Stimulated activated naive CD8-positive, alpha-beta T cell treated with anti-CD3 and anti-CD28 coated beads, Interleukin-15, Interleukin-2, amounts not matched to agents 100 ng/mL and 50 ng/mL, for 24 hours (primary cell): ENCODE data around the gene SLC2A5.

Source experiments
- H3K27ac Mint-ChIP-seq: one replicate; pipeline ENCODE4 v1.8.0; 2021; ENCODE audit warnings: mild to moderate bottlenecking, mixed read lengths
- H3K27me3 Mint-ChIP-seq: one replicate; pipeline ENCODE4 v1.8.0; 2021; ENCODE audit warnings: mixed read lengths
- H3K36me3 Mint-ChIP-seq: one replicate; pipeline ENCODE4 v1.8.0; 2021; ENCODE audit warnings: low read depth, mixed read lengths
- H3K4me1 Mint-ChIP-seq: one replicate; pipeline ENCODE4 v1.8.0; 2021; ENCODE audit warnings: low read depth, mixed read lengths
- H3K4me3 Mint-ChIP-seq: one replicate; pipeline ENCODE4 v1.8.0; 2021; ENCODE audit warnings: mild to moderate bottlenecking, mixed read lengths
- H3K9me3 Mint-ChIP-seq: one replicate; pipeline ENCODE4 v1.8.0; 2021; ENCODE audit warnings: mixed read lengths

The SLC2A5 gene

GRCh38 chr1:9061252-9061960, 8.0 kb downstream of the SLC2A5 start:
- H3K9me3 Mint-ChIP-seq: no peaks in the 10 kb centered on the region
- no peaks in the 10 kb centered on the region for H3K36me3 Mint-ChIP-seq
- no peak overlapping the region for H3K27ac Mint-ChIP-seq
- H3K27me3 Mint-ChIP-seq: no peaks in the 10 kb centered on the region
- no peaks in the 10 kb centered on the region for H3K4me1 Mint-ChIP-seq
- H3K4me3 Mint-ChIP-seq: no peak overlapping the region

GRCh38 chr1:9059891-9060744, 9.3 kb downstream of the SLC2A5 start:
- Mint-ChIP-seq H3K27me3 (no peaks in the 10 kb centered on the region), H3K27ac (no peak overlapping the region), H3K4me1 (no peaks in the 10 kb centered on the region), H3K9me3 (no peaks in the 10 kb centered on the region), H3K36me3 (no peaks in the 10 kb centered on the region), H3K4me3 (no peak overlapping the region)

- Mint-ChIP-seq H3K36me3 (no peaks in the 10 kb centered on the region), H3K9me3 (no peaks in the 10 kb centered on the region), H3K4me3 (no peak overlapping the region), H3K27ac (no peak overlapping the region), H3K27me3 (no peaks in the 10 kb centered on the region), H3K4me1 (no peaks in the 10 kb centered on the region)
Observed at GRCh38 chr1:9058465-9058864, 11.0 kb downstream of the SLC2A5 start.

GRCh38 chr1:9057851-9058250, 11.6 kb downstream of the SLC2A5 start:
- H3K4me3 Mint-ChIP-seq: no peak overlapping the region
- H3K4me1 Mint-ChIP-seq: no peaks in the 10 kb centered on the region
- H3K27ac Mint-ChIP-seq: no peak overlapping the region
- no peaks in the 10 kb centered on the region for H3K36me3 Mint-ChIP-seq
- H3K9me3 Mint-ChIP-seq: no peaks in the 10 kb centered on the region
- H3K27me3 Mint-ChIP-seq: no peaks in the 10 kb centered on the region

- Mint-ChIP-seq H3K4me3 (no peak overlapping the region), H3K9me3 (no peaks in the 10 kb centered on the region), H3K27ac (no peak overlapping the region), H3K27me3 (no peaks in the 10 kb centered on the region), H3K36me3 (no peaks in the 10 kb centered on the region), H3K4me1 (no peaks in the 10 kb centered on the region)
Observed at GRCh38 chr1:9052272-9053049, 17.0 kb downstream of the SLC2A5 start.

GRCh38 chr1:9051379-9051778, 18.1 kb downstream of the SLC2A5 start:
- no peaks in the 10 kb centered on the region for H3K4me1 Mint-ChIP-seq
- H3K36me3 Mint-ChIP-seq: no peaks in the 10 kb centered on the region
- H3K27me3 Mint-ChIP-seq: no peaks in the 10 kb centered on the region
- H3K9me3 Mint-ChIP-seq: no peaks in the 10 kb centered on the region
- no peak overlapping the region for H3K4me3 Mint-ChIP-seq
- H3K27ac Mint-ChIP-seq: no peak overlapping the region

GRCh38 chr1:9050803-9051202, 18.6 kb downstream of the SLC2A5 start:
- Mint-ChIP-seq H3K27ac (no peak overlapping the region), H3K4me1 (no peaks in the 10 kb centered on the region), H3K27me3 (no peaks in the 10 kb centered on the region), H3K9me3 (no peaks in the 10 kb centered on the region), H3K36me3 (no peaks in the 10 kb centered on the region), H3K4me3 (no peak overlapping the region)

- H3K27me3 Mint-ChIP-seq: no peaks in the 10 kb centered on the region
- H3K4me3 Mint-ChIP-seq: no peak overlapping the region
- no peaks in the 10 kb centered on the region for H3K36me3 Mint-ChIP-seq
- no peaks in the 10 kb centered on the region for H3K4me1 Mint-ChIP-seq
- H3K9me3 Mint-ChIP-seq: no peaks in the 10 kb centered on the region
- H3K27ac Mint-ChIP-seq: no peak overlapping the region
Observed at GRCh38 chr1:9048551-9048950, 20.9 kb downstream of the SLC2A5 start.

- H3K36me3 Mint-ChIP-seq: no peaks in the 10 kb centered on the region
- no peaks in the 10 kb centered on the region for H3K9me3 Mint-ChIP-seq
- no peak overlapping the region for H3K4me3 Mint-ChIP-seq
- no peaks in the 10 kb centered on the region for H3K4me1 Mint-ChIP-seq
- H3K27ac Mint-ChIP-seq: no peak overlapping the region
- no peaks in the 10 kb centered on the region for H3K27me3 Mint-ChIP-seq
Observed at GRCh38 chr1:9047019-9047418, 22.4 kb downstream of the SLC2A5 start.

GRCh38 chr1:9045861-9046510, 23.4 kb downstream of the SLC2A5 start:
- Mint-ChIP-seq H3K36me3 (no peaks in the 10 kb centered on the region), H3K27ac (no peak overlapping the region), H3K27me3 (no peaks in the 10 kb centered on the region), H3K4me3 (no peak overlapping the region), H3K4me1 (no peaks in the 10 kb centered on the region), H3K9me3 (no peaks in the 10 kb centered on the region)

- Mint-ChIP-seq H3K4me1 (no peaks in the 10 kb centered on the region), H3K36me3 (no peaks in the 10 kb centered on the region), H3K27ac (no peak overlapping the region), H3K27me3 (no peaks in the 10 kb centered on the region), H3K9me3 (no peaks in the 10 kb centered on the region), H3K4me3 (no peak overlapping the region)
Observed at GRCh38 chr1:9044236-9044635, 25.2 kb downstream of the SLC2A5 start.

GRCh38 chr1:9042272-9042671, 27.2 kb downstream of the SLC2A5 start:
- H3K27me3 Mint-ChIP-seq: no peaks in the 10 kb centered on the region
- H3K36me3 Mint-ChIP-seq: no peaks in the 10 kb centered on the region
- no peak overlapping the region for H3K4me3 Mint-ChIP-seq
- no peak overlapping the region for H3K27ac Mint-ChIP-seq
- no peaks in the 10 kb centered on the region for H3K9me3 Mint-ChIP-seq
- no peaks in the 10 kb centered on the region for H3K4me1 Mint-ChIP-seq

GRCh38 chr1:9041116-9041779, 28.2 kb downstream of the SLC2A5 start:
- Mint-ChIP-seq H3K9me3 (no peaks in the 10 kb centered on the region), H3K4me3 (no peak overlapping the region)

GRCh38 chr1:9040659-9041030, 28.8 kb downstream of the SLC2A5 start:
- Mint-ChIP-seq H3K27ac (no peak overlapping the region), H3K9me3 (peaks cover 4% of the 10 kb centered on the region), H3K4me1 (peaks cover 5% of the 10 kb centered on the region), H3K36me3 (peaks cover under 1% of the 10 kb centered on the region), H3K27me3 (no peaks in the 10 kb centered on the region), H3K4me3 (no peak overlapping the region)

More at GRCh38 chr1:9041116-9041779, 28.2 kb downstream of the SLC2A5 start:
- no peaks in the 10 kb centered on the region for H3K27me3 Mint-ChIP-seq
- H3K4me1 Mint-ChIP-seq: peaks cover 5% of the 10 kb centered on the region
- no peak overlapping the region for H3K27ac Mint-ChIP-seq
- no peaks in the 10 kb centered on the region for H3K36me3 Mint-ChIP-seq
